HG03095 (cell line): ENCODE results near the gene COL12A1.

ENCODE experiments used
- ATAC-seq: cut with Tn5 transposase; IDR thresholded peaks from one replicate; pipeline ENCODE4 v1.9.1; 2021; ENCODE audit warnings: moderate library complexity; ENCODE audit not compliant: unreplicated experiment

Gene COL12A1

GRCh38 chr6:75103431-75103830, 102.4 kb downstream of the COL12A1 start:
- ATAC-seq = no peak

GRCh38 chr6:75102301-75102700, 103.6 kb downstream of the COL12A1 start:
- no peak for ATAC-seq

GRCh38 chr6:75101896-75102295, 104.0 kb downstream of the COL12A1 start:
- ATAC-seq = no peak

- ATAC-seq = no peak
Measured at GRCh38 chr6:75098709-75099108, 107.1 kb downstream of the COL12A1 start.

- no peak for ATAC-seq
Measured at GRCh38 chr6:75096966-75097365, 108.9 kb downstream of the COL12A1 start.

DNA sequence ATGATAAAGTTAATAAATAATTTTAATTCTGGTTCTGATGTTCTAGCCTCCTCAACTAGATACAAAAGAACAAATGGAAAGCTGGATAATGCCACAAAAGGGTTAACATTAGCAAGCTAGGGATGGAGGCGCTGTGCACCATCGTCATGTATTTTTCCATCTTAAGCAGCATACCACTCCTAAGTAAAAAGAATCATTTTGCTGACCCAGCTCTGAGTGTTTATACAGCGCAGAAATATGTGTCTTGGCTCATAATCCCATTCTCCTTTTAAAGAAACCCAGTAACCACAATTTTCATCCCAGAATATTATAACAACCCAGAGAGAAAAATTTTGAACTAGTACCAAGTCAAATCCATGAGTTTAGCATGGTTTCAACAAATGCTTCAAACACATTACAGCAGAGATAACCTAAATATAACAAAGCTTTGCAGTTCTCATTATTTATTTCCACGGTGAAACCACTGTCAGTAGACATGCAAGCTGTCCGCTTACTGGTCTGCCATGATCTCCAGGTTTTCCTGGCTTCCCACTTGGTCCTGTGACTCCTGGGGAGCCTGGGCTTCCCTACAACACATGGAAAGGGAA, 111.1 kb downstream of the COL12A1 start:
- ATAC-seq = no peak

DNA sequence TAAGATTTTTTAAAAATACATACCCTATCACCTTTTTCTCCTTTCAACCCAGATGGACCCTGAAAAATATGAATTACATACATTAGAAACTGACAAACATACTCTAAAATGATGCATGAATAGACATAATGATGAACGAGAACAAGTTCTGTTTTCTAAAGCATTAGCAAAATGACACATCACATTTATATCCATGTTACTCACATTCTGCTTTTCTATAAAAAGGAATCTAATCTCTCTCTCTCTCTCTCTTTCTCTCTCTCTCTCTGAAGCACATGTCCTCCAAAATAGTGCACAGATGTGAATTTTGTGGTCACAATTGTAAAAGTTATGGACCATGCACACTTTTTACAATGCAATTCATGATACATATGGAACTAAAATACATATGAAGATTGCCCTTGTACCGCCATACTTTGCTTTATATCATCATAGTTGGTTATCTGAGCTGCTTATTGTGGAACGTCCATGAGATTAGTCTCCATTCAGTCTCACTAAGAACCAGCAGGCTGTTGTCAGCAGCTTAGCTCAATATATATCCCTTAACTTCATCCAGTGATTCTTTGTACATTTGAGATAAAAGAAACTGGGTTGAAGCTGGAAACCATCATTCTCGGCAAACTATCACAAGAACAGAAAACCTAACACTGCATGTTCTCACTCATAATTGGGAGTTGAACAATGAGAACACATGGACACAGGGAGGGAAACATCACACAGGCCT, 114.2 kb downstream of the COL12A1 start:
- no peak for ATAC-seq

DNA sequence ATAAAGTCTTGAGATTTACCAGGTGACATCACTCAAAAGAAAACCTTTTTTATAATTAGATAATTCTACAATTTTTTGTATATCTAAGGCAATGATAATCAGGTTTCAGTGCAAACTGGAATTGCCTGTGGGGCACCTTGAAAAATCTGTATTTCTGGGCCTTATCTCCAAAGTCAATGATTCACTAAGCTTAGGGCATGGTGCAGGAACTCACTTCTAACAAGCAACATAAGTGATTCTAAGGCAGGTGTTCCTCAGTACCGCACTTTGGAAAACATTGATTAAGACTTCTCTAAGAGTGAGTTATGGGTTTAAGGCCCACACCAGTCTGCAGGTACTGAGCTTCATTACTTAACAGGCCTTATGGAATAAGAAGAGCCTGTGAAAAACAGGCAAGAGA, 115.3 kb downstream of the COL12A1 start:
- ATAC-seq = no peak

DNA sequence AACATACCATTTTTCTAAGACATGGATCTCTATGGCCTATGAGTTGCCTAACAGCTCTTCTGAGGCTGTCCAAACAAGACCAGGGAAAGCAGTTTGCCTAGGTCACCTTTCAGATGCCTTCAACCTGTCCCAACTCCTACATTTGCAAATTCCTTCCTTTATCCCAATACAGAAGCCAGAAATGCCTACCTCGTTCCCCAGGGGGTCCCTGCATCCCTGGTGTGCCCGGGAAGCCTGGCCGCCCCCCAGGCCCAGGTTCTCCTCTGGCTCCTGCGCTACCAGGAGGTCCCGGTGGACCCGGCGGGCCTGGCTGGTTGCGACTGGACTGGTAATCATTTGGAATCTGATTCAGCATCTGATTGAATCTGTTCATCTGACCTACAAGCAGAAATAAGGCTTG, 115.9 kb downstream of the COL12A1 start:
- no peak for ATAC-seq

DNA sequence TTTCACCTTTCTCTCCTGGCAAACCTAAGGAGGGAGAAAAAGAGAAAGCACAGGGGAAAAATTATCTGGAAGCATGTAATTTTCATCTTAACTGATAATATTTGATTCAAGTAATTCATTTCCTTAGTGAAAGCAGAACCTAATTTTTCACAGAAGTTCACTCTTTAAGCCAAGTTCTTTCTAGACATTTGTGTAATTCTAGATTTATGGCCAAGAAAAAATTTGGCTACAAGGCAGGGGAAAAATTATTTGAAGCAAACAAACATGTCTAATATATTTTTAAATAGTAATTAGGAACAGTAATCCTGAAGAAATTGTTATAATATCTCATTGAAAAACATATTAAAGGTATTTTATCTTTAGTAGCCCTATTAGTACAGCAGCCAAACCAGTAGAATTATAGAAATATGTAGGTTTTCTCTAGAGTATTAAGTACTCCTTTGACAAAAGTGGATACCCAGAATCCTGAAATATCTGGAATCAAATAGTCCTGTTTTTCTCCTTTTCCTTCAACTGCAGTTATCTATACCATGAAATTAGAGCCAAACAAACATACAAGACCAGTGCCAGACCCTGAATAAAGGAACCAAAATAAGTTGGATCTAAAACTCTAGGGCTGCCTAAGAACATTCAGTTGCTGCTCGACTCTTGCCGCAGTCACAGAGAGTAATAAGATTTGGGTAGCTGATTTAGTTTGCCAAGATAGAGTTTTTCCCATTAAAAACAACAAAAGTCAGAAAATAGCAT, 116.5 kb downstream of the COL12A1 start:
- ATAC-seq = no peak

- ATAC-seq = no peak
Measured at GRCh38 chr6:75085931-75086635, 119.8 kb downstream of the COL12A1 start.

DNA sequence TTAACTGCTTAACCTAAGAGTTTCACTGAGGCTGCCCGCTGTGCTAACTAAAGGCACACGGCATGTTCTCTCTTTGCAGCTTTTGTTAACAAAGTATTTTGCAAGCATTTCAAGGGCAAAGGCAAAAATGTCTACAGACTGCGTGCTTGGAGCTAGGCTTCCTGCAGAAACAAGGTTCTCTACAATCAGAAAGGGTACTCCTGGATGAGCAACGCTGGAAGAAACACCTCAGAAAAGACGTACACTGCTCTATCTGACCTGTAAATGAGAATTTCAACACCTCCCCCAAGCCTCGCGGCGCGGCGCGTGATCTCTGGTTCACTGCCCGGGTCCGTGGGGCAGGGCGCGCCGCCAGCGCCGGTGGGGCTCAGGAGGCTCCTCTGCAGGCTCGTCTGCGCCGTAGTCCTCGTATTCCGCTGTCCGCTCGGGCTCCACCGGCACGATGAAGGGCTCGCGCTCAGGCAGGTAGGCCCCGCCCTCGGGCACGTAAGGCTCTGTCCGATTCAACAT, 120.9 kb downstream of the COL12A1 start:
- no peak for ATAC-seq

DNA sequence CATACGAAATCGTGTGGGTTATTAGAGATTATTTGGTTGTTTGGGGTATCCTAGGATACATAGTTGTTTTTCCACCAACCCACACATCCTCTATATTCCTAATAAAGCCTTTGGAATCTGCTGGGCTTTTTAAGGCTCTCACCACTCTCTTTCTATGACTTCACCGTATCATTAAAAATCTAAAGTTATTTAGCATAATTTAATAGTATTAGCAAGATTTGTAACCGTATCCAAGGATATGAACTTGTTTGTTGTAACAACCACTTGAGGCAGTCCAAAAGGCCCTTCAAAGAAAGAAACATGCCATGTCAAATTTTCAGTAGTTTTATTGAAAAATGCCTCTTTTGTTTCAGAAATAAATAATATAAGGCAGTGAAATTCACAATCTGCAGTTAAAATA, 121.8 kb downstream of the COL12A1 start:
- ATAC-seq = no peak

GRCh38 chr6:75081921-75082320, 123.9 kb downstream of the COL12A1 start:
- ATAC-seq = no peak

GRCh38 chr6:75081047-75081446, 124.8 kb downstream of the COL12A1 start:
- ATAC-seq = no peak

- no peak for ATAC-seq
Measured at GRCh38 chr6:75079589-75079988, 126.3 kb downstream of the COL12A1 start.

DNA sequence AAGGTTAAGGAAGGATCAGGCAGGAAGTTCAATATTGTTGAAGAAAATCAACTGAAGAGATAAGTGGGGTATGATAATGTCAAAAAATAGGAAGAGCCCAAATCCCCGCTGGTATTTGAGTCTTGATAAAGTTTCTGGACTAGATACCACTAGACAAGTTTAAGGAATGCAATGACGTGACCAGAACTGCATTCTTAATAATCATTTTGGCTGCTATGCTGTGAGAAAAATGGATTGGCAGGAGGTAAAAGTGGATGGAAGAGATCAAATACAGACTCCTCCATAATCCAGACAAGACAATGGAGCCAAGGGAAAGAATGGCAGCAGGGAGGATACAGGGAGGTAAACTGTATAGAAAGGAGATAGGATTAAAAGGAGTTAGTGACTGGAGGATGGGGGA, 128.2 kb downstream of the COL12A1 start:
- ATAC-seq = no peak

DNA sequence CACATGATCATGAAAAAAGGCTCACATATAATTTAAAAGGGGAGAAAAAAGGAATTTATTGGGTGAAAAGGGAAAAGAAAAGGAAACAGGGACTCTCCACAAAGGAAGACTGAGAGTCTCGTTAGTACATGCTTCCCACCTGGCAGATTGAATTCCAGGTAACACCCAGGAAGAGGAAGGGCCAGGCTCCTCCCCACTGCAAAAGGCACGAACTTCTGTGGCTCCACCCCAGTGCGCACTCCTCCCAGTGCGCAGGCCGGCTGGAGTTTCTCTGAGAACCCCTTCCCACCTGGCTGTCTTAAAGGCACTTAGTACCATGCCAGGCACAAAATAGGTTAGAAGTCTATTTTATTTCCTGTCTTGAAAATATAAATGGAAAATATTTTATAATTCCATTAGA, 129.8 kb downstream of the COL12A1 start:
- no peak for ATAC-seq

GRCh38 chr6:75070244-75070643, 135.6 kb downstream of the COL12A1 start:
- no peak for ATAC-seq

DNA sequence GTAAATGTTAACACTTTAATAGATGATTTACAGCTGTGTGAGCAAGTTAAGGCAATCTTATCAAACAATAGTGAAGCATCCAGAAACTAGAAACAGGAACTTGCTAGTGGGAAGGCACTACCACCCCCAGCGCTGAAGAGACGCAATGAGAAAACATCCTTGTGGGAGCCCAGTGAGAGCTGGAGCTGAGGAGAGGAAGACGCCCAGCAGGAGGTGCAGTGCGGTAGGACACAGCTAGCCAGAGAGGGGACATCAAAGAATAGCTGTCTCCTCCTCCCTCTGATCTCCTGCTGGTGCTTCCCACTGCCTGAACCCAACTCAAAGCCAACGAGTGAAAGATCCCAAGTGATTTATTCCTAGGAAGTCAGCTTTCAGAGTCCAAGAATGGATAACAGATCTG, 140.3 kb downstream of the COL12A1 start:
- ATAC-seq = no peak

DNA sequence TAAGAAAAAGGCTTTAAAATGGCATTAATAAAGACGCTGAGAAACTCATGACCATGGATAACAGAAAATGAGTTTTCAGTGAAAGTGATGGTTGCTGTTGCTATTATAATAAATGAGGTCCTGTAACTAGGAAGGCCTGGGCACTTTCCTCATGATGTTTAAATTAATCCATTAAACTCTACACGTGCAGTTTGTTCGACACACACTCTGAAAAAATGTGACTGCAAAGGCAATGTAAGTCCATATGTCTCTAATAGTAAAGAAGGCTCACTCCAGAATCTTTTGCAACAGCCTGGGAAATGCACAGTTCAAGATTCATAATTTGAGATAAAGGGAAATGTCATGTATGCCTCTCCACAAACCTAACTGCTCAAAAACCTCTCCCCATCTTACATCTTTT, 153.4 kb downstream of the COL12A1 start:
- ATAC-seq = no peak
